HUES64 (cell line): ENCODE results near the gene ZAR1L.

Experiments used
- H3K27ac ChIP-seq: 2 replicates; pipeline ENCODE4 v1.7.0; 2013; ENCODE audit warnings: low read depth, low read length, inconsistent platforms
- H3K27me3 ChIP-seq: 2 replicates; pipeline ENCODE4 v1.6.1; 2013; ENCODE audit warnings: mild to moderate bottlenecking, low read length; ENCODE audit not compliant: insufficient read depth
- H3K36me3 ChIP-seq: 2 replicates; pipeline ENCODE4 v1.6.1; 2013; ENCODE audit warnings: mild to moderate bottlenecking, low read length; ENCODE audit not compliant: insufficient read depth
- H3K4me1 ChIP-seq: 2 replicates; pipeline ENCODE4 v1.6.1; 2013; ENCODE audit warnings: mild to moderate bottlenecking, low read length, moderate library complexity; ENCODE audit not compliant: insufficient read depth
- H3K4me3 ChIP-seq: 2 replicates; pipeline ENCODE4 v1.5.1; 2013; ENCODE audit warnings: mild to moderate bottlenecking, low read length, moderate library complexity
- H3K9ac ChIP-seq: 2 replicates; pipeline ENCODE4 v1.6.1; 2013; ENCODE audit warnings: mild to moderate bottlenecking, low read depth, low read length
- H3K9me3 ChIP-seq: 2 replicates; pipeline ENCODE4 v1.6.1; 2013; ENCODE audit warnings: low read depth, low read length; ENCODE audit not compliant: insufficient read depth
- WGBS: fragments of 150-250, 120-280 bp; methylation state at CpG from one replicate; pipeline ENCODE4 v1.1.7; 2013; ENCODE audit warnings: missing lambda C conversion rate; 5-methylcytosine and 5-hydroxymethylcytosine counted together

ZAR1L gene

GRCh38 chr13:32254916-32255723, 60.0 kb downstream of the ZAR1L start:
- Histone ChIP-seq H3K4me1 (no peaks in the 10 kb centered on the region), H3K27ac (no peak overlapping the region), H3K9ac (no peak overlapping the region), H3K4me3 (no peak overlapping the region), H3K36me3 (no peaks in the 10 kb centered on the region), H3K9me3 (no peaks in the 10 kb centered on the region), H3K27me3 (no peaks in the 10 kb centered on the region)
- WGBS = 94% methylated on average over 10 of the region's 10 CpGs

DNA sequence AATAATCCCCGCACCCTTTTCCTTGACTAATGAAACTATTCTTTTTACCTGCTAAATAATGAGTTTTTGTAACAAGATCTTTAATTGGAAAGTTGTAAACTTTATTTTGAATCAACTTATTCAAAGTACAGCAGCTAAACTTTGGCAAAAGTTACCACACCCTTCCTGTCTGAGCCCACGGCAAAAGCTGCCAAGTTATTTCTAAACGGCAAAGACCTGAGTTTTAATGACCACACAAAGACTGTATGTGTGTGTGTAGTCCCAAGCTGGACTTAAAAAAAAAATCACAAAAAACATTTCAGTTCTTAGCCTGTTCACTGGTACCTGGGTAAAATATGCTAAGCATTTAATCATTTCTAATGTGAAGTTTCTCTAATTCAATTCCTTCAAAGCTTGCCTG, 60.7 kb downstream of the ZAR1L start:
- H3K4me3 ChIP-seq = no peak overlapping the region
- no peaks in the 10 kb centered on the region for H3K9me3 ChIP-seq
- no peaks in the 10 kb centered on the region for H3K4me1 ChIP-seq
- H3K9ac ChIP-seq = no peak overlapping the region
- WGBS = 100% methylated on average over 3 of the region's 3 CpGs
- 0 out of 2 replicates have a peak, but pooled peaks cover 2% of the 10 kb centered on the region for H3K36me3 ChIP-seq
- no peaks in the 10 kb centered on the region for H3K27me3 ChIP-seq
- no peak overlapping the region for H3K27ac ChIP-seq

DNA sequence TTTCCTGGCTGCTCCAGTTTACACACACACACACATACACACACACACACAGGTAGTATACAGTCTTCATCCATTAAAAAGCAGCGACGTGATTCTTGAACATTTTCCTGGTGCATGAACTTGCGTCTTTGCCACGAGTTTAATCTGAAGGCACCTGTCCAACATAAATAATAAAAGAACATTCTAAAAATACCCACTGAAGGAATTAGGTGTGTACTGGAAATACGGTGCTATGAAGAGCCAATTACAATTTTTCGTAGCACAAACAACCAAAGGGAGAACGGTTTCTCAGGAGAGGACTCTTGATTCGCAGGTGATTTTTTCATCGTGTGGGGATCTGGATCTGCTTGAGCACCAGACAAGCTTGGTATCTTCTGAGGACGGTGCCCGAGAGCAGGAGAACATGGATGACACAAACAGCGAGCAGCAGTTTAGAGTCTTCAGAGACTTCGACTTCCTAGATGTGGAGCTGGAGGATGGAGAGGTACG, 61.2 kb downstream of the ZAR1L start:
- Histone ChIP-seq H3K9me3 (no peaks in the 10 kb centered on the region), H3K4me1 (no peaks in the 10 kb centered on the region), H3K4me3 (no peak overlapping the region), H3K27me3 (no peaks in the 10 kb centered on the region), H3K36me3 (0 out of 2 replicates have a peak, but pooled peaks cover 2% of the 10 kb centered on the region), H3K9ac (no peak overlapping the region), H3K27ac (no peak overlapping the region)
- WGBS = 93% methylated on average over 14 of the region's 14 CpGs
